ENCODE measurements around the gene SHBG.
"Not testable (repeated sequence)": the region's sequence is repeated elsewhere in the genome, so short reads cannot be mapped to it uniquely, and the experiment has no call there.

SHBG gene

DNA sequence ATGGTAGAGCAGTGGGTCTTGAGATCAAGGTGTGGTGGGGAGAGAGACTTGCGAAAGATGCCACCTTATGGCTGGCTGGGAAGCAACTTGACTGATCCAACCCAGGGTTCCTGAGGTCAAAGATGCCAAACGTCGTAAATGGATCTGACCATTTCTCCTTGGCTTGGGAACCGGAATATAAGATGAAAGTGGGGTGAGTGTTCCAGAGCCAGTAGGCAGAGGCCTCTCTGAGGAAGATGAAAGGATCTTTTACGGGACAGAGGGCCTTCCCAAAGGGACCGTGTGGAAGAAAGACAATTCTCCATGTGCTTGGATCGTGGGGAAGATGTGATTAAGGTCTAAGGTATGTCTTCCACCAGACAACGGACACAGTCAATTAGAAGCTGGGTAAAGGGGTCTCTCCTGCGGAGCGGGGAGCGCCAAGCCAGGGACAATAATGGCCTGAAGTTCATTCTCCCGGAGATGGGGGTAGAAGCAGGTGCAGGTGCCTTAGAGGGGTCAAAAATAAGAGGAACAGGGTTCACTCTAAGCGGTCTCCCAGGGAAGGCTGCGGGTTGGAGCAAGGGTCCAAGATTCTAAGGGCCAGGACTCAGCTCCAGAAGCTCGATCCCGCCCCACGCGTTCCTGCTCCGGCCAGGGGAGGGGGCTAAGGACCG is 16.0 kb upstream of the SHBG start:
- TF ChIP-seq CTCF (IDR thresholded peaks at IDR 0.05; ENCODE audit: extremely low read depth, missing control alignments) = no peak
- DNase-seq (ENCODE audit: low spot score) = no peak

DNA sequence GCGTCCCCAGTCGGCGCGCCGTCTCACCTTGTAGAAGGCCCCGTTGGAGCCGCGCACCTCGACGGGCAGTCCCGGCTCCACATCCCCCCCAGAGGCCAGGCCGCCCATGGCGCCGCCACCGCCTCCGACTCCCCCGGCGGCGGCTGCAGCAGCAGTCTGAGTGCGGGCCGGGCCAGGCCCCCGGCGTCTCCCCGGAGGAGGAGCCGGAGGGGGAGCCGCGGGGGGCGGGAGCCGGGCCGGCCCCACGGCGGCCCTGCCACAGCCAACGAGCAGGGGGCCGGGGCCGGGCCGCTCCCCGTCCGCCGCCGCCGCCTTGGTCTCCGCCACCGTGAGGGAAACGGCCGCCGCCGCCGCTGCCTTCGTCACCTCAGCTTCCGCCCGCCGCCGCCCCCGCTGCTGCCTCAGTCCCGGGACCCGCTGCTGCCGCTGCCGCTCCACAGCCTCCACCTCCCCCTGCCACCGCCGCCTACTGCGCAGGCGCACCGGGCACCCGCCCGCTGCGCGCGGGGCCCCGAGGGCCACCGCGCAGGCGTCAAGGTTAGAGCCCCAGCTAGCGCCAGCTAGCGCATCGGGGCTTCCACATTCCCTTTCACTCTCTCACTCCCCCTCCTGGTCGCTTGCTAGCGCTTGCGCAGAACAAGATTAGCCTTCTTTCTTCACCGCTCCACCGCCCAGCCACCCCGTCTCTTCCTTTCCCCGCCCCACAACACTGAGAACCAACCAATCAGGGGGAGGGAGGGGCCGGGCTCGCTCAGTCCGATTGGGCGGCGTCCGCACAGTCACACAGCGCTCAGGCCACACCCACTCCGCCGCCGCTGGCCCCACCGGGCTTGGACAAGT is 15.3 kb upstream of the SHBG start, which contains the start of gene FXR2:
FXR2 (minus strand) TSS at position 473 of the 840 bp plus-strand sequence; CDS start at position 108, 365 bp downstream.
- DNase-seq (ENCODE audit: low spot score) = peak; percentile 100
- peak; percentile 50 for TF ChIP-seq CTCF (IDR thresholded peaks at IDR 0.05; ENCODE audit: extremely low read depth, missing control alignments)

DNA sequence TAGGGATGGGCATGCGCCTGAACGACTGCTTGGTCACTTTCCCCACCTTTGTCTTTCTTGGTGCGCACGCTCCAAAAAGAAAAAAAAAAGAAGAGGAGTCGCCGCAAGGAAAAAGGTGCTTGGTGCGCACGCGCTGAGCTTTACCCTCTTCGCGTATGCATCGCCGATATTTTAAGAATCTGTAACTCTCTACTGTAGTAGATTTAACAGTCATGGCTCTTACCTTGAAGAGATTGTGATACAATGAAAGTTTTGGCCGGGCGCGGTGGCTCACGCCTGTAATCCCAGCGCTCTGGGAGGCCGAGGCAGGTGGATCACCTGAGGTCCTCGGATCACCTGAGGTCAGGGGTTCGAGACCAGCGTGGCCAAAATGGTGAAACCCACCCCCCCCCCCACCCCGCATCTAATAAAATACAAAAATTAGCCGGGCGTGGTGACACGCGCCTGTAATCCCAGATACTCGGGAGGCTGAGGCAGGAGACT is 14.6 kb upstream of the SHBG start:
- no peak for TF ChIP-seq CTCF (IDR thresholded peaks at IDR 0.05; ENCODE audit: extremely low read depth, missing control alignments)
- no peak for DNase-seq (ENCODE audit: low spot score)

DNA sequence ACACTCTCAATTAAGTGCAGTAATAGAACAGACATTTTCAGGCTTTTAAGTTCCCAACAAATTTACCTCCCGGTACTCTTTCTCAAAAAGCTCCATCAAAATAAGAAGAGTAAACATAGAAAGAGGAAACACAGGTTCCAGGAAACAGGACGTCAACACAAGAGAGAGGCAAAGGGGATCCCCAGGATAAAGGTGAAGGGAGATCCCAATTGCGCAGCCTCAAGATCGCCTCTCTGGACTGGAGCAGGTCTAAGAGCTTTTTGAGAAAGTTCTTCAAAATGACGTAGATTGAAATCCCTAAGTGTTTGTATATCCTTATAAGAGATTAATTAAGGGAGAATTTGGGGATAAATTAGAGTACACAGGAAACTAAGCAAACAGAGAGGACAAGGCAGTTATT is 11.3 kb upstream of the SHBG start:
- no peak for DNase-seq (ENCODE audit: low spot score)
- TF ChIP-seq CTCF (IDR thresholded peaks at IDR 0.05; ENCODE audit: extremely low read depth, missing control alignments) = no peak

DNA sequence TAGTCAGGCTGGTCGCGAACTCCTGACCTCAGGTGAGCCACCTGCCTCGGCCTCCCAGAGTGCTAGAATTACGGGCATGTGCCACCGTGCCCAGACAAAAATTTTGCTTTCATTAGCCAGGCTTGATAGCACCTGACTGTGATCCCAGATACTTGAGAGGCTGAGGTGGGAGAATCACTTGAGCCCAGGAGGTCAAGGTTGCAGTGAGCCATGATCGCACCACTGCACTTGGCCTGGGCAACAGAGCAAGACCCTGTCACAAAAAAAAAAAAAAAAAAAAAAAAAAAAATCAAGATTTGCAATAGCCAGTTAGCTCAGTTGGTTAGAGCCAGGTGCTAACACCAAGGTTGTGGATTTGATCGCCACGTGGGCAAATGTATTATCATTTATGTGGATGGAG is 9.1 kb upstream of the SHBG start:
- DNase-seq (ENCODE audit: low spot score) = no peak
- no peak for TF ChIP-seq CTCF (IDR thresholded peaks at IDR 0.05; ENCODE audit: extremely low read depth, missing control alignments)

DNA sequence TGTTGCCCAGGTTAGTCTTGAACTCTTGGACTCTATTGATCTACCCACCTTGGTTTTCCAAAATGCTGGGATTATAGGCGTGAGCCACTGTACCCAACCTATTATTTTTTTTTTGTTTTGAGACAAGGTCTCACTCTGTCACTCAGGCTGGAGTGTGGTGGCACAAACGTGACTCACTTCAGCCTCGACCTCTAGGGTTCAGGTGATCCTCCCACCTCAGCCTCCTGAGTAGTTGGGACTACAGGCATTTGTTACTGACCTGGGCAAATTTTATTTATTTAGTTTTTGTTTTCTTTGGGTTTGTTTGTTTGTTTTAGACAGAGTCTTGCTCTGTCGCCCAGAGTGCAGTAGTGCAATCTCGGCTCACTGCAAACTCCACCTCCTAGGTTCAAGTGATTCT is 6.3 kb upstream of the SHBG start:
- DNase-seq (ENCODE audit: low spot score) = no peak
- no peak for TF ChIP-seq CTCF (IDR thresholded peaks at IDR 0.05; ENCODE audit: extremely low read depth, missing control alignments)

- not testable (repeated sequence) for DNase-seq (ENCODE audit: low spot score)
These were observed 4.2 kb upstream of the SHBG start for GRCh38 chr17:7625749-7626148.
